ENCODE data around the gene CHRNB2.

- no peak for TF ChIP-seq POLR2A (IDR thresholded peaks at IDR 0.05)
- no peak for TF ChIP-seq CTCF (IDR thresholded peaks at IDR 0.05)
- no peak for TF ChIP-seq EP300 (IDR thresholded peaks at IDR 0.05)
Observed at GRCh38 chr1:154541231-154541630, 26.3 kb upstream of the CHRNB2 start.

All from ovary (tissue), 3 donors.